B cell (primary cell): ENCODE data around the gene TFF2.

Experiments used
- EZH2 ChIP-seq: IDR thresholded peaks from 2 replicates; pipeline ENCODE4 v1.6.1; 2012; ENCODE audit warnings: borderline replicate concordance, low read depth, mild to moderate bottlenecking, moderate library complexity, low read length; ENCODE audit not compliant: insufficient read depth, poor library complexity, severe bottlenecking
- TF ChIP-seq, protein P1 (sequence below): fragments of 200-600 bp; IDR thresholded peaks from one replicate; pipeline ENCODE4 v1.8.0; 2022; ENCODE audit warnings: antibody characterized with exemption, mild to moderate bottlenecking

DNA sequence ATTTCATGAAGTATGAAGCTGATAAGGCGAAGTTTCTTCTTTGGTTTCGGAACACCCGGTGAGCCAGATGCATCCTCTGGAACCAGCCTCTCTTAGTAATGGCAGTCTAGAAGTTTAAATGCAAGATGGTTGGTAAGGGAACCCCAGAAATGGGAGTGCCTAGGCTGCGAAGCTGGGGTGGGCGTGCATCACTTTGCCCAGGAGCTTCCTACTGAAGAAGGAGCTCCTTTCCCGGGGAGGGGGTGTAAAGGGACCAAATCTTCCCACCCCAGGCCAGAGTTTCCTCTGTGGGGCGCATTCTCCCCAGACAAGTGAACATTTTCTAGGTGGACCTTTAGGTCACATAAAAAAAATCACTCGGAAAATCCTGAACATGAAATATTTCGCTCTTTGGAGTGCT, 4.4 kb downstream of the TFF2 start:
- TF ChIP-seq EZH2, result no peak
- TF ChIP-seq, protein P1, sequence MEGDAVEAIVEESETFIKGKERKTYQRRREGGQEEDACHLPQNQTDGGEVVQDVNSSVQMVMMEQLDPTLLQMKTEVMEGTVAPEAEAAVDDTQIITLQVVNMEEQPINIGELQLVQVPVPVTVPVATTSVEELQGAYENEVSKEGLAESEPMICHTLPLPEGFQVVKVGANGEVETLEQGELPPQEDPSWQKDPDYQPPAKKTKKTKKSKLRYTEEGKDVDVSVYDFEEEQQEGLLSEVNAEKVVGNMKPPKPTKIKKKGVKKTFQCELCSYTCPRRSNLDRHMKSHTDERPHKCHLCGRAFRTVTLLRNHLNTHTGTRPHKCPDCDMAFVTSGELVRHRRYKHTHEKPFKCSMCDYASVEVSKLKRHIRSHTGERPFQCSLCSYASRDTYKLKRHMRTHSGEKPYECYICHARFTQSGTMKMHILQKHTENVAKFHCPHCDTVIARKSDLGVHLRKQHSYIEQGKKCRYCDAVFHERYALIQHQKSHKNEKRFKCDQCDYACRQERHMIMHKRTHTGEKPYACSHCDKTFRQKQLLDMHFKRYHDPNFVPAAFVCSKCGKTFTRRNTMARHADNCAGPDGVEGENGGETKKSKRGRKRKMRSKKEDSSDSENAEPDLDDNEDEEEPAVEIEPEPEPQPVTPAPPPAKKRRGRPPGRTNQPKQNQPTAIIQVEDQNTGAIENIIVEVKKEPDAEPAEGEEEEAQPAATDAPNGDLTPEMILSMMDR, result no peak
